Left lung (tissue), 10 donors: ENCODE measurements around the gene CMSS1. TPM values are rescaled to one million over a fixed set of nuclear protein-coding genes. Genes with fewer than 3 reads are reported as not detected.

ENCODE experiments used
- ATAC-seq: fragments of 200-7000 bp; cut with Tn5 transposase; one replicate; pipeline ENCODE4 v1.9.1; 2020; ENCODE audit warnings: moderate library complexity
- DNase-seq, 4 donors: peaks; one replicate each; pipeline ENCODE4 v3.0.0-alpha.2; 2013 to 2020
- H3K27ac ChIP-seq, 2 donors: fragments of 200-600 bp; sonication (generic) in 1 of 2; one replicate each; pipeline versions ENCODE4 v1.5.0 to v1.8.0; 2020 to 2021
- H3K27me3 ChIP-seq, 2 donors: fragments of 200-600 bp; sonication (generic) in 1 of 2; one replicate each; pipeline versions ENCODE4 v1.5.0 to v1.8.0; 2020 to 2021
- H3K36me3 ChIP-seq, 2 donors: fragments of 200-600 bp; sonication (generic) in 1 of 2; one replicate each; pipeline versions ENCODE4 v1.5.0 to v1.8.0; 2020 to 2021
- H3K4me1 ChIP-seq, 2 donors: fragments of 200-600 bp; one replicate each; pipeline ENCODE4 v1.8.0; 2021
- H3K4me3 ChIP-seq, 2 donors: fragments of 200-600 bp; sonication (generic) in 1 of 2; one replicate each; pipeline versions ENCODE4 v1.5.0 to v1.8.0; 2020 to 2021; ENCODE audit warnings: mild to moderate bottlenecking in 1 of 2
- H3K9me3 ChIP-seq, 2 donors: fragments of 200-600 bp; sonication (generic) in 1 of 2; one replicate each; pipeline versions ENCODE4 v1.5.0 to v1.8.0; 2020 to 2021
- intact Hi-C, 2 donors: fragments of 100-400 bp; cut with DNase I; formaldehyde crosslinking; loops; one replicate each; pipeline versions ENCODE4 v1.11.2 to v1.14.2; 2022
- polyA plus RNA-seq, 6 donors: library from polyadenylated mRNA; unstranded; fragments of 120-200 nt; gene quantifications; one replicate each; pipeline ENCODE4 v1.2.1, GENCODE V29; 2013; ENCODE audit not compliant: insufficient read length in 6 of 6
- total RNA-seq, 2 donors: library from RNA; stranded (reverse); fragmentation: NEBNext Ultra II Directional; extraction: Animal tissue kit (Norgen Biotek cat#: 25700); gene quantifications; one replicate each; pipeline ENCODE4 v1.2.1, GENCODE V29; 2021
- TF ChIP-seq, protein P1 (sequence below), 2 donors: fragments of 200-600 bp; sonication (generic) in 1 of 2; IDR thresholded peaks; one replicate each; pipeline versions ENCODE4 v1.5.0 to v1.8.0; 2021; ENCODE audit warnings: antibody characterized with exemption in 2 of 2
- donor health status: DM: no; HTN: yes; CAD: no.
- donor health status: DM: no; HTN: no; CAD: no.

CMSS1 gene
- total and polyA plus RNA-seq, 8 donors, result 13.4 to 51.0 (median 41.8) TPM

- H3K36me3 ChIP-seq, result no peaks in the 10 kb centered on the region
- DNase-seq, result no peak
- TF ChIP-seq, protein P1, sequence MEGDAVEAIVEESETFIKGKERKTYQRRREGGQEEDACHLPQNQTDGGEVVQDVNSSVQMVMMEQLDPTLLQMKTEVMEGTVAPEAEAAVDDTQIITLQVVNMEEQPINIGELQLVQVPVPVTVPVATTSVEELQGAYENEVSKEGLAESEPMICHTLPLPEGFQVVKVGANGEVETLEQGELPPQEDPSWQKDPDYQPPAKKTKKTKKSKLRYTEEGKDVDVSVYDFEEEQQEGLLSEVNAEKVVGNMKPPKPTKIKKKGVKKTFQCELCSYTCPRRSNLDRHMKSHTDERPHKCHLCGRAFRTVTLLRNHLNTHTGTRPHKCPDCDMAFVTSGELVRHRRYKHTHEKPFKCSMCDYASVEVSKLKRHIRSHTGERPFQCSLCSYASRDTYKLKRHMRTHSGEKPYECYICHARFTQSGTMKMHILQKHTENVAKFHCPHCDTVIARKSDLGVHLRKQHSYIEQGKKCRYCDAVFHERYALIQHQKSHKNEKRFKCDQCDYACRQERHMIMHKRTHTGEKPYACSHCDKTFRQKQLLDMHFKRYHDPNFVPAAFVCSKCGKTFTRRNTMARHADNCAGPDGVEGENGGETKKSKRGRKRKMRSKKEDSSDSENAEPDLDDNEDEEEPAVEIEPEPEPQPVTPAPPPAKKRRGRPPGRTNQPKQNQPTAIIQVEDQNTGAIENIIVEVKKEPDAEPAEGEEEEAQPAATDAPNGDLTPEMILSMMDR (IDR thresholded peaks at IDR 0.05), result no peak
- intact Hi-C loops, result no loop called here
- H3K9me3 ChIP-seq, result no peaks in the 10 kb centered on the region
- H3K4me1 ChIP-seq, result no peaks in the 10 kb centered on the region
- H3K27me3 ChIP-seq, result no peaks in the 10 kb centered on the region
- no peak overlapping the region for H3K4me3 ChIP-seq
- no peak overlapping the region for H3K27ac ChIP-seq
- no peak for ATAC-seq
Measured at GRCh38 chr3:100023595-100023994, 205.9 kb downstream of the CMSS1 start.

DNA sequence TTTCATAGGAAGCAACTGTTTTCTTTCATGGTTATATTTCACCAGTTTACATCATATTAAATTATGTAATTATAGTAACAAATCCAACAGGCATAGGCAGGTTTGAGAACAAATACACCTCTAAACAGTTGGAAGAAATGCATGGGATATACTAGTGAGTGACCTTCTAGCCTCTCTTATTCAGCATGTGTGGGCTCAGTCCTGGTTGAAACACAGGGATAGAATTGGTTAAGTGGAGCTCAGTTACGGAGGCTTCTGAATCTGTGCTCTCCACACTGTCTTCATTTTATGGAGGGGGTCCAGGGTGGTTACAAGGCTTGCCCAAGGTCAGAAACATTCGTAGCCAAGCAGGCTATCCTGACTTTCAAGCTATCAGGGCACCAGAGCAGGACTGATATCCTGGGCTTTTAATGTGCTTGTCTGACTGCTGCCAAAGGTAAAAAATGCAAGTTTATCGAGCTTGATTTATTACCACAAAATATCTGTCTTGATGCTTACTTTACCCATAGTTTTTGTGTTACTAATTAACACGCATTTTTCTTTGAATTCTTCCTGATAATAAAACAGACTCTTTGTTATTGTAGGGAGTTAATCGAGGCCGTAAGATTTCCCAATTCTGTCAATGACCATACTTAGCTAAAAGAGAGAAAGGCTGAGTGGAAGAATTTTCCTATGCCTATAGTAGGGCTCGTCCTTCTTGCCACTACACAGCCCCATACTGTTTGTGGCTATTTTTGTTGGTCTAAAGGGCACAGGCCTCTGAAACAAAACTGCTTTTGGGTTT lies 207.1 kb downstream of the CMSS1 start:
- H3K27ac ChIP-seq, result no peak overlapping the region
- intact Hi-C loops, result no loop called here

DNA sequence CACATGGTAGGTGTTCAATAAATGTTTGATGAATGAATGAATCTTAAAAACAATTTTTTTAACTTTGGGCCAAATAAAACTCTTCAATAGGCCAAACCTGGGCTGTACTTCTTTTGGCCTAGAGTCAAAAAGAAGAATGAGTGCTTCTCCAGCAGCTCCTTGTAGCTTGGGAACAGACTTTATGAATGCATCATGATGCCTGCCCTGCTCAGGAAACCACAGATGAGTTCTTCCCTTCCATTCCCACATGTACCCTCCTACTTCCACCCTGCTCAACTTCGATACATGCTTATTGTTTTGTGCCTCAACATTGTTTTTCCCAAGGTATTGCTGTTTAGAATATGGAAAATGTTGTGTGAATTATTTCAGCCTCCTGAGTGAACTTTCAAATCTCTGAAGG lies 209.7 kb downstream of the CMSS1 start:
- DNase-seq, result no peak
- TF ChIP-seq, protein P1 (IDR thresholded peaks at IDR 0.05), result no peak
- Histone ChIP-seq H3K36me3 (no peaks in the 10 kb centered on the region), H3K4me1 (no peaks in the 10 kb centered on the region), H3K27me3 (no peaks in the 10 kb centered on the region), H3K9me3 (no peaks in the 10 kb centered on the region), H3K4me3 (no peak overlapping the region), H3K27ac (no peak overlapping the region)
- ATAC-seq, result no peak
- intact Hi-C loops, result no loop called here

More for the DNA sequence above, 207.1 kb downstream of the CMSS1 start:
- no peaks in the 10 kb centered on the region for H3K4me1 ChIP-seq
- DNase-seq (no peak), ATAC-seq (no peak)
- H3K4me3 ChIP-seq, result no peak overlapping the region
- TF ChIP-seq, protein P1 (IDR thresholded peaks at IDR 0.05), result no peak
- no peaks in the 10 kb centered on the region for H3K27me3 ChIP-seq
- H3K36me3 ChIP-seq, result no peaks in the 10 kb centered on the region
- no peaks in the 10 kb centered on the region for H3K9me3 ChIP-seq

DNA sequence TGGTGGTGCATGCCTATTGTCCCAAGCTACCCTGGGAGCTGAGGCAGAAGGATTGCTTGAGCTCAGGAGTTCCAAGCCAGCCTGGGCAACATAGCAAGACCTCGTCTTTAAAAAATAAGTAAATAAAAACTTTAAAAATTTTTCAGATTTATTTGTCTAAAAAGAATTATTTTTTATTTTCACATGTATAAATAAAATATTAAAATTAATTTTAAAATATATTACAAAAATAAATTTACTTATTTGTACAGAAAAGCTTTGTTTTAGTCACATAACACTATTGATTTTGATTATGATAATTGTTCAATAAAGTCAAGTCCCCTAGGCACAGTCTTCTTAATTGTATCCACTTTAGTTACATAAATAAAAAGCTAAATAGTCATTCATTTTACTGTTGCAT lies 211.4 kb downstream of the CMSS1 start:
- Histone ChIP-seq H3K9me3 (no peaks in the 10 kb centered on the region), H3K36me3 (no peaks in the 10 kb centered on the region), H3K4me3 (no peak overlapping the region), H3K27ac (no peak overlapping the region), H3K27me3 (no peaks in the 10 kb centered on the region), H3K4me1 (no peaks in the 10 kb centered on the region)
- TF ChIP-seq, protein P1 (IDR thresholded peaks at IDR 0.05), result no peak
- DNase-seq, result no peak
- no peak for ATAC-seq
- intact Hi-C loops, result no loop called here

DNA sequence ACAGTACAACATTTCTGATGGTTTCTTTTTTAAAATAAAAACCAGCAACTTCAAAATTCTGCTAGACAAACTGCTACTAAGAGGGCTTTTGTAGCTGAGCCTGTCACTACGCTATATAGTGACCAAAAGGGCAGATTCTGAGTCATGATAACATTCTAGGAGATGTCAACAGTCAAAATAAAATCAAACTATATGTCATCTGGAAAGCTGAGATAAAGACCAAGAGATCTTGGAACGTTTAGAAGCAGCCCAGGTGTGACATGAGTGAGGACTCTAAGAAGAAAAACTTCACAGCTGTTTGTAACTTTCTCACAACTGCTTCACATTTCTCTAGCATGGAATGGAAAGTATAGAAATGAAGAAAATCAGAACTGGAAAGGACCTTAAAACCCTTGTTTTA lies 212.0 kb downstream of the CMSS1 start:
- H3K27me3 ChIP-seq, result no peaks in the 10 kb centered on the region
- TF ChIP-seq, protein P1 (IDR thresholded peaks at IDR 0.05), result no peak
- H3K9me3 ChIP-seq, result no peaks in the 10 kb centered on the region
- no peaks in the 10 kb centered on the region for H3K4me1 ChIP-seq
- ATAC-seq (no peak), DNase-seq (no peak)
- no peak overlapping the region for H3K27ac ChIP-seq
- H3K4me3 ChIP-seq, result no peak overlapping the region
- no peaks in the 10 kb centered on the region for H3K36me3 ChIP-seq
- intact Hi-C loops, result no loop called here
